Stimulated activated CD8-positive, alpha-beta memory T cell treated with anti-CD3 and anti-CD28 coated beads, Interleukin-7, amount 100 ng/mL, for 4 hours (primary cell): Measurements from ENCODE around the gene F10.

Experiments used
- DNase-seq, 2 donors: peaks; one replicate each; pipeline ENCODE4 v3.0.0-alpha.2; 2020; ENCODE audit warnings: low read depth in 2 of 2

The F10 gene

DNA sequence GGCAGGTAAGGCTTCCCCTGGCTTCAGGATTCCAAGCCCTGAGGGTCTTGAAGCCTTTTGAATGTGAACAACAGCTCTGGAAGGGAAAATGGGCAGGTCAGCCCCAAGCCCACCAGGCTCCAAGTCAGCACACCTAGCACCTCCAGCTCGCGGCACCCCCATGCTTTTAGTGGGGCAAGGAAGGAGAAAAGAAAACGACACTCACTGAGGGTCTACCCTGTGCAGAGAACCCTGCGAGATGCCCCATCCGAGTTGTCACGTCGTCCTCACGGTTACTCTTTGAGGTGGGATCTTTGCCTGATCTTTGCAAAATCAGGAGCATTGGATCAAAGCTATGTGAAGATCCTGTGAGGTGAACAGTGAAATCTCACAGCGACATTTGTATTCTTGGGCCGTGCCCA, 5.7 kb upstream of the F10 start:
- DNase-seq = no peak

DNA sequence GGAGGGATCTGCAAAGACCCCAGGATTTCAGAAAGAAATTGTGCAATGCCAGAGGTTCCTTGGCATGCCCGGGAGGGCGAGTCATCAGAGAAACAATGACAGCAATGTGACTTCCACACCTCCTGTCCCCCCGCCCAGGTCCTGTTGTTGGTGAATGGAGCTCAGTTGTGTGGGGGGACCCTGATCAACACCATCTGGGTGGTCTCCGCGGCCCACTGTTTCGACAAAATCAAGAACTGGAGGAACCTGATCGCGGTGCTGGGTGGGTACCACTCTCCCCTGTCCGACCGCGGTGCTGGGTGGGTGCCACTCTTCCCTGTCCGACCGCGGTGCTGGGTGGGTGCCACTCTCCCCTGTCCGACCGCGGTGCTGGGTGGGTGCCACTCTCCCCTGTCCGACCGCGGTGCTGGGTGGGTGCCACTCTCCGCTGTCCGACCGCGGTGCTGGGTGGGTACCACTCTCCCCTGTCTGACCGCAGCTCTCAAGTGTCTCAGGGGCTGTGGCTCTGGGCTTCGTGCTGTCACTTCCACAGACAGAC, 5.2 kb upstream of the F10 start:
- DNase-seq = no peak

- DNase-seq = no peak
These were observed 4.7 kb upstream of the F10 start for GRCh38 chr13:113117911-113118260.

- no peak for DNase-seq
These were observed 4.2 kb upstream of the F10 start for GRCh38 chr13:113118261-113119021.

GRCh38 chr13:113119166-113119821, 3.3 kb upstream of the F10 start:
- DNase-seq = no peak

DNA sequence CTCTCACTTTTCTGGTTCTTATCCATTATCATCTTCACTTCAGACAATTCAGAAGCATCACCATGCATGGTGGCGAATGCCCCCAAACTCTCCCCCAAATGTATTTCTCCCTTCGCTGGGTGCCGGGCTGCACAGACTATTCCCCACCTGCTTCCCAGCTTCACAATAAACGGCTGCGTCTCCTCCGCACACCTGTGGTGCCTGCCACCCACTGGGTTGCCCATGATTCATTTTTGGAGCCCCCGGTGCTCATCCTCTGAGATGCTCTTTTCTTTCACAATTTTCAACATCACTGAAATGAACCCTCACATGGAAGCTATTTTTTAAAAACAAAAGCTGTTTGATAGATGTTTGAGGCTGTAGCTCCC, 2.8 kb upstream of the F10 start:
- no peak for DNase-seq

GRCh38 chr13:113120300-113121182, 2.1 kb upstream of the F10 start:
- DNase-seq = no peak

DNA sequence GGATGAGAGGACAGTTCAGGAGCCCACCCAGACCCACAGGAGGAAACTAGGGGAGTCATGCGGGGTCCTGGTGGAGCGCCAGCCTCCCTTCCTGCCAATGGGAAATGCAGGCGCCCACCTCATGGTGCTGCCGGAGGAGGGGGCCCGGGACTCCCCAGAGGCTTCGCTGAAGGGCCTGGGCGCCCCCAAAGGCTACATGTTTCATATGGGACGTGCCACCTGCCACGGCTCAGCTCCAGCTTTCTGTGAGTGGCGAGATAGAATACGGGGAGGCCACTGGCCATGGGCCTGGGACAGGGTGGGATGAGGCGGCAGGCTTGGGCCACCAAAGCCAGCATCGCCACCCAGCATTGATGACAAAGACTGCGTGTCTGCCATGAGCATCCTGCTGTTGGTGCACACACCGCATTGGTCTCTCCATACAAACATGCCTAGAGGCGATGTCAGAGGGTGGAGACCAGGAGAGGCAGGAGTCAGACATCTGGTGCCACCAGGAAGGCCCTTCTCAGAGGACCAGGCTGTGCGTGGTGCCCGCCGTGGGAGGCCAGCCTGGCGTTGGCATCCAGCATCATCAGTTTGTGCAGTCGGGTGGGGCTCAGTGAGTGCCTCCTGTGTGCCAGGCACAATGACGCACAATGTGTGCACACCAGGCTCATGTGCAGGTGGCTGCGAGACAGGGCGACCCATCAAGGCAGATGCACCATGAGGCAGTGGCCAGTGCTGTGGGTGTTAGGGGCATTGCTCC, 1.2 kb upstream of the F10 start:
- DNase-seq = no peak

DNA sequence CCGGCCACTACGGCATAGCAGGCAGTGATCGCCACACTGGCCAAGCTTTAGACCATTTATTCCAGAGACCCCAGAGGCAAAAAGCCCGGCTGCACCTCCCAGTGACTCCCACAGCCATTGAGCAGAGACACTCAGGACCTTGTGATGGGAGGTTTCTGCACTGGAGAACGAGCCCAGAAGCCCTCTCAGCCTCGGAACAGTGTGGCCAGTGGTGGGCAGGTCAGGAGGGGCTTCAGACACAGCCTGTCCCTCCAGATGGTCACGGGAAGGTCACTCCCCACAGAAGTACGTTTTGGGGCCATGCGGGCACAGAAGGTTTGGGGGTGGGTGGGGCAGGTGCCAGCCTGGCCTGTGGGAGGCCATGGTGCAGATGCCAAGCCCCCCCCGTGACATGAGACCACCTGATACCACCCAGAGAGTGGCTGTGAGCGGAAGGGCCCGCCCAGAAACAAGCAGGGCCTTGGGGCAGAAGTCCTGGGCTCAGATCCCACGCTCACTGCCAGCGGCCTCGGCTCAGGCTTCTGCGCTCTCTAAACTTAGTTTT, 599 bp upstream of the F10 start:
- no peak for DNase-seq

DNA sequence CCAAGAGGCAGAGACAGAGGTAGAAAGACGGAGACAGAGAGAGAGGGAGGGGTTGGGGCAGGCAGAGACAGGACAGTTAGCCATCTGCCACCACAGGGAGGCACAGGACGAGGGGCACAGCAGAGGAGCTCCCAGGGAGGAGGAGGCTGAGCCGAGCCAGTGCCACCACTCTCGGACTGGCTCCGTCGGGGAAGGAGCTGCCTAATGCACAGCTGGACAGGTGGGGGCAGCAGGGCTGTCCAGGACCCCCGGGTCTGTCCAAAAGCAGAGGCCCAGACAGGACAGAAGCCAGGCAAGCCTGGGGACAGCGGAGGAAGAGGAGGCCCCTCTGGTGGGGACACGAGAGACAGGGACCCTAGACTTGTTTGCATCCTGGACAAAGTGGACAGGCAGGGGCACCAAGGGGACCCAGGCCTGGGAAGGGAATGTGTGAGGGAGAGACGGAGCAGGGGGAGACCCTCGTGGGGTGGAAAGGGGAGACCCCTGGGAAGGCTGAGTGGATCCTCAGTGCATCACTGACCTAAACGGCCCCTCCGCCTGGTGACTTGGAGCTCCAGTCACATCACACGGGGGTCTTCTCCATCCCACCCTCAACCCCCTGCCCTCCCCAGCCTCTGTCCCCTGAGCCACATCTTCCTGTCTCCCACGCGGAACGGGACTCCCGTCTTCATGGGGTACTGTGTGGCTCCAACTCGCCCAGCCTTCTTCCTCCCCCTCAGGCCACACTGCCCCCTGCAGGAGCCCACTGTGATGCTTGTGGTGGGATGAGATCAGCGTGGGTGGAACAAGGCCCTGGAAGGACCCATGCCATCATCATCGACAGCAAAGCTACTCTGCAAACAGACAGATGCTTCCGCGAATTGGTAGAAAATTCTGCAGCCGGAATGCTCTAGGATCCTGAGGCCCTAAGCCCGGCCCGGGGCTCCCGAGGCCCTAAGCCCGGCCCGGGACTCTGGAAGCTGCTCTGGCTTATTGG, 915 bp downstream of the F10 start:
- DNase-seq = no peak

DNA sequence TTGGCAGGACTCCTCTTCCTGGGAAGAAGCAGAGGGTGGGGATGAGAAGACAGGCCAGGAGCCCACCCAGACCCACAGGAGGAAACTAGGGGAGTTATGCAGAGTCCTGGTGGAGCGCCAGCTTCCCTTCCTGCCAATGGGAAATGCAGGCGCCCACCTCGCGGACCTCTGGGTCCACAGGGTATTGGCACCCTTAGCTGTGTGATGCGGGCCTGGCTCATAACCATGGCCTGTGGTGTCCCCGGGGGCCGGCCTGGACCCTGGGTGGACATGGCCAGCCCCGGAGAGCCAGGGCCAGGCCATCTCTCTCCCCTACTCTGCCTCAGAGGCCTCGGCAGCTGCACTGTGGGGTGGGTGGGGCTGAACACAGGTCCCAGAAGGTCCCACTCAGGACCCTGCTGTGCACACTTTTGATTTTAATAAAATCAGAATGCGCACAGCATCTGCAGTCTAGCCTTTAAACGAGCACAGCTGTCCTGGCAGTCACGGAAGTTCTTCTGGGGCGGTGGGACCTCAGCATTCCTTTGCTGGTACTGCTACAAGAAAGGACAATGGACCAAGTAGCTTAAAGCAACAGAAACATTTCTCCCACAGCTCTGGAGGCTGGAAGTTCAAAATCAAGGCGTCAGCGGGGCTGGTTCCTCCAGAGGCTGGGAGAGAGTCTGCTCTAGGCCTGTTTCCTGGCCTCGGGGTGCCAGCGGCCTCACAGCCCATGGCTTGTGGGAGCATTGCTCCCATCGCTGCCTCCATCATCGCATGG, 1.8 kb downstream of the F10 start:
- DNase-seq = no peak

GRCh38 chr13:113125506-113126264, 3.1 kb downstream of the F10 start:
- DNase-seq = no peak

DNA sequence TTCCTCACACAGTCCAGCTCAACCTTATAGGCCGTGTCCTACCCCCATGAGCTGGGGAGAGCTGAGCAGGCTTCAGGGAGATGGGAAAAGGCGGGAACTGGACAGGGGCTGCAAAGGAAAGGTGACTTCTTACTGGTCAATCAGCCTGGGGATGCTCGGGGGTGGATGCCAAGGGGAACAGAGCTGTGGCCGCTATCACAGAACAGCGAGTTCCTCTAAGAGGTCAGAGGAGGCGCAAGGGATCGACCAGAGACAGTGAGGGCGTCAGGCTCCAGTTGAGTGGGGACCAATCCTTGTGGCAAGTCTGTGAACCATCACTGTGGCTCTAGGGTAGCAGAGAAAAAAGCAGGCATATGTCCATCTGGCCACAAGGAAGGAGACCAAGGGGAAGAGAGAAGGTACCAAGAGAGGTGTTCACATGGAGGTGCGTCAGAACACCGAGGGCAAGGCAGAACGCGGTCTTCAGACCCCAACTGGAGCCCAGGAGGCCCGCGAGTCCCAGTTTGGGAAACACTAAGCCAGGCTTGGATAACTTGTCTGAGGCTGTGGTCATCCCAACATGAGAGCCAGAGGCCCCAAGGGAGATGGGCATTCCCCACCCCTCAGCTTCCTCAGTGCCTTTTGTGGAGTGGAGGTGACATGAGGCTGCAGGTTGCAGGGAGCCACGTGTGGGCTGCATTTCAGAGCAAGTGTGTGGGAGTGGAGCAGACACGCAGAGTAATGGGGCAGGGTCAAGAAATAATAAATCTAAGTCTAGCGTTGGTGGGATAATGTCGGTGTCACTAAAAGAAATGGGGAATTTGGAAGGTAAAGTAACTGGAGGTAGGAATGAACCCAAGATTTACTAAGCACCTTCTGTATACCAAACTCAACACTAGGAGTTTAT, 3.9 kb downstream of the F10 start:
- DNase-seq = no peak

GRCh38 chr13:113129480-113129879, 6.9 kb downstream of the F10 start:
- no peak for DNase-seq

GRCh38 chr13:113129921-113130750, 7.5 kb downstream of the F10 start:
- no peak for DNase-seq

- DNase-seq = no peak
These were observed 12.7 kb downstream of the F10 start for GRCh38 chr13:113135281-113135760.
